ENCODE results near the gene INPP5F.

INPP5F gene

GRCh38 chr10:119863951-119864565 lies 138.2 kb downstream of the INPP5F start:
- no peak for TF ChIP-seq GATA2 (IDR thresholded peaks at IDR 0.05; ENCODE audit: low read depth, low read length)
- no peak for TF ChIP-seq GATA3 (IDR thresholded peaks at IDR 0.05; ENCODE audit: low read depth, low read length)

DNA sequence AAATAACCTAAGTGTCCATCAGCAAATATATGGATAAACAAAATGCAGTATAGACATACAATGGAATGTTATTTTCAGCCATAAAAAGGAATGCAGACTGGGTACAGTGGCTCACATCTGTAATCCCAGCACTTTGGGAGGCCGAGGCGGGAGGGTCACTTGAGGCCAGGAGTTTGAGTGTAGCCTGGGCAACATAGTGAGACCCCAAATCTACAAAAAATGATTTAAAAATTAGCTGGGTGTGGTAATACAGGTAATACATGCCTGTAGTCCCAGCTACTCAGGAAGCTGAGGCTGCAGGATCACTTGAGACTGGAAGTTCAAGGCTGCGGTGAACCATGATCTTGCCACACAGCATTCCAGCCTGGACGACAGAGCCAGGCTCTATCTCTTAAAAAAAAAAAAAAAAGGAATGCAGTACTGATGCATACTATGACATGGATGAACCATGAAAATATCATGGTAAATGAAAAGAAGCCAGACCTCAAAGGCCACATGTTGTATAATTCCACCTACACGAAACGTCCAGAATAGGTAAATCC lies 139.9 kb downstream of the INPP5F start:
- TF ChIP-seq GATA2 (IDR thresholded peaks at IDR 0.05; ENCODE audit: low read depth, low read length) = no peak
- TF ChIP-seq GATA3 (IDR thresholded peaks at IDR 0.05; ENCODE audit: low read depth, low read length) = no peak

- no peak for TF ChIP-seq GATA3 (IDR thresholded peaks at IDR 0.05; ENCODE audit: low read depth, low read length)
- no peak for TF ChIP-seq GATA2 (IDR thresholded peaks at IDR 0.05; ENCODE audit: low read depth, low read length)
Observed at GRCh38 chr10:119867317-119867716, 141.5 kb downstream of the INPP5F start.

GRCh38 chr10:119871881-119872609 lies 146.2 kb downstream of the INPP5F start:
- no peak for TF ChIP-seq GATA3 (IDR thresholded peaks at IDR 0.05; ENCODE audit: low read depth, low read length)

GRCh38 chr10:119872610-119872859 lies 146.7 kb downstream of the INPP5F start, which contains the start of gene MCMBP:
MCMBP (minus strand) TSS chr10:119872843; CDS start chr10:119872584, 259 bp downstream.
- no peak for TF ChIP-seq GATA3 (IDR thresholded peaks at IDR 0.05; ENCODE audit: low read depth, low read length)
- TF ChIP-seq GATA2 (IDR thresholded peaks at IDR 0.05; ENCODE audit: low read depth, low read length) = no peak

GRCh38 chr10:119872860-119873681 lies 147.2 kb downstream of the INPP5F start:
- TF ChIP-seq GATA2 (IDR thresholded peaks at IDR 0.05; ENCODE audit: low read depth, low read length) (no peak), GATA3 (IDR thresholded peaks at IDR 0.05; ENCODE audit: low read depth, low read length) (no peak)

DNA sequence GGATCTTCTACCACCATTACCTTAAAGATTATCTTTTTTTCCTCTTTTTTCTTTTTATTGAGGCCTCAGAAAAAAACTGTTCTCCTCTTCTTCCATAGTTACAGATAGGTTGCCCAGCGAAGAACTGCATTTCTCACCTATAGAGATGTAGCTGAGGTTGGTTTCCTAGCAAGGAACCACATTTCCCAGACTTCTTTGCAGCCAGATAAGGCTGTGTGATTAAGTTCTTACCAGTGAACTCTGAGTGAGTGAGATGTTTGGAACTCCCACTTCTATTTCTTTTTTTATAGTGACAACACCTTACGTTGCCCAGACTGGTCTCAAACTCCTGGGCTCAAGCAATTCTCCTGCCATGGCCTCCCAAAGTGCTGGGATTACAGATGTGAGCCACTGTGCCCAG lies 152.7 kb downstream of the INPP5F start:
- TF ChIP-seq GATA2 (IDR thresholded peaks at IDR 0.05; ENCODE audit: low read depth, low read length) = no peak
- TF ChIP-seq GATA3 (IDR thresholded peaks at IDR 0.05; ENCODE audit: low read depth, low read length) = no peak
